Endothelial cell of umbilical vein (primary cell): Measurements from ENCODE around the gene SLAMF8. TPM values are rescaled to one million over a fixed set of nuclear protein-coding genes. Genes with fewer than 3 reads are reported as not detected.

ENCODE experiments used
- BruUV-seq: library from RNA; stranded (reverse); fragments of 400-500 nt; replicated peaks from 2 replicates; lab custom pipeline; 2021; lab: Mats Ljungman, UMichigan
- CTCF ChIA-PET: fragments of 300-600, 350-600 bp; sonication (Branson Sonifier 250); formaldehyde crosslinking; loops from one replicate; lab custom pipeline; 2021; ENCODE audit warnings: antibody characterized with exemption, inconsistent platforms; lab: Charles Lee
- POLR2A ChIA-PET: fragments of 300-600, 350-600 bp; sonication (Branson Sonifier 250); formaldehyde crosslinking; loops from one replicate; lab custom pipeline; 2021; ENCODE audit warnings: antibody characterized with exemption, inconsistent platforms; lab: Charles Lee
- DNase-seq: peaks from one replicate; pipeline ENCODE4 v3.0.0-alpha.2; 2011; ENCODE audit warnings: low read depth, low spot score
- FAIRE-seq: peaks from 2 replicates; lab custom pipeline; 2011; peaks lifted over from hg19 to GRCh38; lab: Jason Lieb, UNC
- H2AFZ ChIP-seq: 2 replicates; pipeline ENCODE4 v1.6.0; 2012; ENCODE audit warnings: low read depth, low read length, control low read depth, inconsistent platforms
- H3K27ac ChIP-seq: 2 replicates; pipeline ENCODE4 v1.5.1; 2011; ENCODE audit warnings: low read depth, mild to moderate bottlenecking, control low read depth, low read length, moderate library complexity; ENCODE audit not compliant: insufficient read depth
- H3K27me3 ChIP-seq, 2 experiments: 2 replicates each; pipeline versions ENCODE4 v1.6.0 to v1.6.1; 2011; ENCODE audit warnings: low read length in 2 of 2, mixed read lengths in 1 of 2; ENCODE audit not compliant: control insufficient read depth in 2 of 2, insufficient read depth in 2 of 2
- H3K36me3 ChIP-seq, 2 experiments: 2 replicates in 1 of 2; 3 replicates in 1 of 2; pipeline ENCODE4 v1.5.1; 2011; ENCODE audit warnings: low read length in 2 of 2, mild to moderate bottlenecking in 1 of 2, moderate library complexity in 1 of 2; ENCODE audit not compliant: control insufficient read depth in 2 of 2, insufficient read depth in 2 of 2; ENCODE audit errors: extremely low read depth in 1 of 2
- H3K4me1 ChIP-seq: 3 replicates; pipeline ENCODE4 v1.5.1; 2011; ENCODE audit warnings: mild to moderate bottlenecking, low read length; ENCODE audit not compliant: control insufficient read depth, insufficient read depth; ENCODE audit errors: extremely low read depth
- H3K4me2 ChIP-seq: 2 replicates; pipeline ENCODE4 v1.6.1; 2011; ENCODE audit warnings: low read length, control low read depth, mixed read lengths; ENCODE audit not compliant: insufficient read depth
- H3K4me3 ChIP-seq, 3 experiments: fragments of 200-600 bp in 1 of 3; sonication (generic), shearing (Covaris generic) in 1 of 3; replicated peaks in 1 of 3; 2 replicates each; pipeline ENCODE4 v1.5.1; 2011 to 2016; ENCODE audit warnings: control low read depth in 3 of 3, low read length in 3 of 3, mild to moderate bottlenecking in 2 of 3, inconsistent platforms in 1 of 3, low read depth in 1 of 3, moderate library complexity in 1 of 3; ENCODE audit not compliant: insufficient read depth in 1 of 3
- H3K79me2 ChIP-seq: 2 replicates; pipeline ENCODE4 v1.6.0; 2012; ENCODE audit warnings: low read length, inconsistent platforms; ENCODE audit not compliant: control insufficient read depth, insufficient read depth
- H3K9ac ChIP-seq: replicated peaks from 2 replicates; pipeline ENCODE3; 2011; ENCODE audit warnings: low read length, control low read depth; ENCODE audit not compliant: insufficient read depth; ENCODE audit errors: extremely low read depth
- H3K9me1 ChIP-seq: replicated peaks from 3 replicates; pipeline ENCODE4 v1.6.0; 2011; ENCODE audit warnings: mild to moderate bottlenecking, low read length; ENCODE audit not compliant: control insufficient read depth, insufficient read depth; ENCODE audit errors: extremely low read depth
- H3K9me3 ChIP-seq: replicated peaks from 2 replicates; pipeline ENCODE4 v1.5.1; 2012; ENCODE audit warnings: low read length, inconsistent platforms; ENCODE audit not compliant: control insufficient read depth, insufficient read depth
- H4K20me1 ChIP-seq: replicated peaks from 2 replicates; pipeline ENCODE3; 2011; ENCODE audit warnings: mild to moderate bottlenecking, low read length; ENCODE audit not compliant: control insufficient read depth, insufficient read depth; ENCODE audit errors: extremely low read depth
- EZH2 ChIP-seq: IDR thresholded peaks from 2 replicates; pipeline ENCODE4 v1.6.1; 2012; ENCODE audit warnings: borderline replicate concordance, low read depth, mild to moderate bottlenecking, moderate library complexity, low read length, inconsistent platforms; ENCODE audit not compliant: severe bottlenecking
- POLR2A ChIP-seq: IDR thresholded peaks from 2 replicates; pipeline ENCODE4 v1.6.1; 2012; ENCODE audit warnings: low read depth, mild to moderate bottlenecking, control low read depth, low read length
- dilution Hi-C: fragments of 300-500 bp; cut with MboI; formaldehyde crosslinking; loops from one replicate; pipeline ENCODE4 v1.15.0; 2019; ENCODE audit warnings: low sequenced_read_pairs; ENCODE audit not compliant: extremely low pct_ligation_motif_present
- intact Hi-C: fragments of 100-400 bp; cut with micrococcal nuclease; formaldehyde crosslinking; loops from one replicate; pipeline ENCODE4 v1.10.0; 2022
- polyA plus RNA-seq, 4 experiments: library from polyadenylated mRNA; depleted of rRNA in 3 of 4; stranded (reverse) in 3 of 4; unstranded in 1 of 4; fragments of >200 nt; gene quantifications; 2 replicates each; pipeline versions ENCODE4 v1.2.1 to v1.2.3, GENCODE V29; 2011 to 2012; ENCODE audit warnings: missing spikeins in 1 of 4
- total RNA-seq: library from RNA; stranded (reverse); gene quantifications from 2 replicates; pipeline ENCODE4 v1.2.3, GENCODE V29; 2021
- TF ChIP-seq, protein P1 (sequence below), 2 donors: IDR thresholded peaks; 1 replicate in 1 of 2; 2 replicates in 1 of 2; pipeline ENCODE4 v1.5.1; 2011; ENCODE audit warnings: low read length in 2 of 2, mild to moderate bottlenecking in 2 of 2, moderate library complexity in 2 of 2, control low read depth in 1 of 2, inconsistent platforms in 1 of 2, low read depth in 1 of 2; ENCODE audit not compliant: insufficient read depth in 1 of 2; ENCODE audit errors: extremely low read depth in 1 of 2
- TF ChIP-seq, protein P2 (sequence below): IDR thresholded peaks from 2 replicates; pipeline ENCODE4 v1.6.1; 2011; ENCODE audit not compliant: insufficient read depth, insufficient read length

The SLAMF8 gene
- total and polyA plus RNA-seq, 2 donors (not counting 3 experiments of a cell fraction or from before 2014, with no cell fraction given), result not detected

DNA sequence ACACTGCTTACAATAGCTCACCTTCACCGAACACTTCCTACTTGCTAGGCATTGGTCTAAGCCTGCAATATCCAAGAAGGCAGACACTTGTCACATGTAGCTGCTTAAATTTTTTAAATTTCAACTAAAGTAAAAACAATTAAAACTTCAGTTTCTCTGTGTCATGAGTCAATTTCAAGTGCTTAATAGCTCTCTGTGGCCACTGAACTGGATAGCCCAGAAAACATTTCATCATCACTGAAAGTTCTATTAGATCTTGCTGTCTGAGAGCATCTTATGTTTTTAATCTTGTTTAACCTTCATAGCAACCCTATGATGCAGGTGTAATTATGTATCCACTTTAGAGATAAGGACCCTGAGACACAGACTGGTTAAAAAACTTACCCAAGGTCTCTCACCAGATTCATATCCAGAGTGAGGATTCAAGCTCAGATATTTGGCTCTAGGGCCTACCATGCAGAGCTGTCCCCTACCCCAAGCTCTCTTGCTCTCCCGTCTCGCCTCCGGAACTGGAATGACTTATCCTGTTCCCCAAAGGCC is 27.2 kb upstream of the SLAMF8 start:
- intact Hi-C loops, result loop anchor here (1.0 kb wide), 7 partner anchors 19 to 667 kb away; partner anchors contain the start of gene DUSP23
- no peak overlapping the region for H3K4me2 ChIP-seq

More for the DNA sequence above, 27.2 kb upstream of the SLAMF8 start:
- Histone ChIP-seq H3K36me3 (no peaks in the 10 kb centered on the region), H3K9ac (no peak overlapping the region), H3K9me3 (no peaks in the 10 kb centered on the region), H3K4me1 (no peaks in the 10 kb centered on the region), H3K27ac (no peak overlapping the region), H3K79me2 (no peaks in the 10 kb centered on the region), H3K27me3 (no peaks in the 10 kb centered on the region), H3K4me3 (no peak overlapping the region), H2AFZ (no peak overlapping the region), H4K20me1 (no peaks in the 10 kb centered on the region), H3K9me1 (no peaks in the 10 kb centered on the region)
- TF ChIP-seq, protein P1, sequence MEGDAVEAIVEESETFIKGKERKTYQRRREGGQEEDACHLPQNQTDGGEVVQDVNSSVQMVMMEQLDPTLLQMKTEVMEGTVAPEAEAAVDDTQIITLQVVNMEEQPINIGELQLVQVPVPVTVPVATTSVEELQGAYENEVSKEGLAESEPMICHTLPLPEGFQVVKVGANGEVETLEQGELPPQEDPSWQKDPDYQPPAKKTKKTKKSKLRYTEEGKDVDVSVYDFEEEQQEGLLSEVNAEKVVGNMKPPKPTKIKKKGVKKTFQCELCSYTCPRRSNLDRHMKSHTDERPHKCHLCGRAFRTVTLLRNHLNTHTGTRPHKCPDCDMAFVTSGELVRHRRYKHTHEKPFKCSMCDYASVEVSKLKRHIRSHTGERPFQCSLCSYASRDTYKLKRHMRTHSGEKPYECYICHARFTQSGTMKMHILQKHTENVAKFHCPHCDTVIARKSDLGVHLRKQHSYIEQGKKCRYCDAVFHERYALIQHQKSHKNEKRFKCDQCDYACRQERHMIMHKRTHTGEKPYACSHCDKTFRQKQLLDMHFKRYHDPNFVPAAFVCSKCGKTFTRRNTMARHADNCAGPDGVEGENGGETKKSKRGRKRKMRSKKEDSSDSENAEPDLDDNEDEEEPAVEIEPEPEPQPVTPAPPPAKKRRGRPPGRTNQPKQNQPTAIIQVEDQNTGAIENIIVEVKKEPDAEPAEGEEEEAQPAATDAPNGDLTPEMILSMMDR (IDR thresholded peaks at IDR 0.05; ENCODE audit: extremely low read depth in 1 of 2, insufficient read depth in 1 of 2, low read depth in 1 of 2, low read length in 2 of 2), result no peak
- TF ChIP-seq, protein P2, sequence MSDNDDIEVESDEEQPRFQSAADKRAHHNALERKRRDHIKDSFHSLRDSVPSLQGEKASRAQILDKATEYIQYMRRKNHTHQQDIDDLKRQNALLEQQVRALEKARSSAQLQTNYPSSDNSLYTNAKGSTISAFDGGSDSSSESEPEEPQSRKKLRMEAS, result no peak
- TF ChIP-seq POLR2A (no peak), EZH2 (no peak)
- no peak for FAIRE-seq
- DNase-seq, result no peak
- no TSS peak for BruUV-seq
- POLR2A ChIA-PET, result interaction anchor here (0.8 kb wide), 1 partner anchor 90 kb away, joined by 4 read pairs; no protein-coding TSS in a partner anchor
- CTCF ChIA-PET, result interaction anchor here (0.6 to 11.5 kb wide), 68 partner anchors 9 to 675 kb away, joined by 3 to 623 read pairs (median 5); partner anchors contain the start of genes CFAP45, DUSP23, IGSF9 and SLAMF8
- dilution Hi-C loops, result loop anchor here (5.0 to 25.0 kb wide), 2 partner anchors 93 to 312 kb away; no protein-coding TSS in a partner anchor
